ENCODE results near the gene SUFU.

SUFU gene

GRCh38 chr10:102586858-102587257 lies 83.1 kb downstream of the SUFU start:
- in situ Hi-C loops (cut with HindIII; ENCODE audit: low sequenced_read_pairs): no loop called here

GRCh38 chr10:102588875-102589274 lies 85.1 kb downstream of the SUFU start:
- in situ Hi-C loops (cut with HindIII; ENCODE audit: low sequenced_read_pairs): no loop called here

- in situ Hi-C loops (cut with HindIII; ENCODE audit: low sequenced_read_pairs): no loop called here
Observed at GRCh38 chr10:102593074-102593803, 89.5 kb downstream of the SUFU start.

- in situ Hi-C loops (cut with HindIII; ENCODE audit: low sequenced_read_pairs): no loop called here
Observed at GRCh38 chr10:102593804-102594079, 90.0 kb downstream of the SUFU start.

GRCh38 chr10:102595293-102595692 lies 91.5 kb downstream of the SUFU start:
- in situ Hi-C loops (cut with HindIII; ENCODE audit: low sequenced_read_pairs): loop anchor here (5.0 kb wide), 1 partner anchor 88 kb away; no protein-coding TSS in a partner anchor

GRCh38 chr10:102595897-102596296 lies 92.1 kb downstream of the SUFU start:
- in situ Hi-C loops (cut with HindIII; ENCODE audit: low sequenced_read_pairs): loop anchor here (5.0 kb wide), 1 partner anchor 89 kb away; no protein-coding TSS in a partner anchor

- in situ Hi-C loops (cut with HindIII; ENCODE audit: low sequenced_read_pairs): loop anchor here (5.0 kb wide), 1 partner anchor 89 kb away; no protein-coding TSS in a partner anchor
Observed at GRCh38 chr10:102596506-102596971, 92.8 kb downstream of the SUFU start.

GRCh38 chr10:102597131-102597991 lies 93.6 kb downstream of the SUFU start:
- in situ Hi-C loops (cut with HindIII; ENCODE audit: low sequenced_read_pairs): loop anchor here (5.0 kb wide), 1 partner anchor 90 kb away; no protein-coding TSS in a partner anchor

GRCh38 chr10:102598243-102598642 lies 94.5 kb downstream of the SUFU start:
- in situ Hi-C loops (cut with HindIII; ENCODE audit: low sequenced_read_pairs): loop anchor here (5.0 kb wide), 1 partner anchor 91 kb away; no protein-coding TSS in a partner anchor

- in situ Hi-C loops (cut with HindIII; ENCODE audit: low sequenced_read_pairs): loop anchor here (5.0 kb wide), 1 partner anchor 92 kb away; no protein-coding TSS in a partner anchor
Observed at GRCh38 chr10:102599565-102600327, 96.0 kb downstream of the SUFU start.

- in situ Hi-C loops (cut with HindIII; ENCODE audit: low sequenced_read_pairs): no loop called here
Observed at GRCh38 chr10:102600816-102601215, 97.0 kb downstream of the SUFU start.

GRCh38 chr10:102601639-102602038 lies 97.9 kb downstream of the SUFU start:
- in situ Hi-C loops (cut with HindIII; ENCODE audit: low sequenced_read_pairs): no loop called here

- in situ Hi-C loops (cut with HindIII; ENCODE audit: low sequenced_read_pairs): no loop called here
Observed at GRCh38 chr10:102602272-102603045, 98.7 kb downstream of the SUFU start.

GRCh38 chr10:102603946-102604345 lies 100.2 kb downstream of the SUFU start:
- in situ Hi-C loops (cut with HindIII; ENCODE audit: low sequenced_read_pairs): no loop called here

GRCh38 chr10:102604439-102604841 lies 100.7 kb downstream of the SUFU start:
- in situ Hi-C loops (cut with HindIII; ENCODE audit: low sequenced_read_pairs): no loop called here

- in situ Hi-C loops (cut with HindIII; ENCODE audit: low sequenced_read_pairs): no loop called here
Observed at GRCh38 chr10:102605712-102606111, 101.9 kb downstream of the SUFU start.

- in situ Hi-C loops (cut with HindIII; ENCODE audit: low sequenced_read_pairs): no loop called here
Observed at GRCh38 chr10:102608487-102608886, 104.7 kb downstream of the SUFU start.

- in situ Hi-C loops (cut with HindIII; ENCODE audit: low sequenced_read_pairs): no loop called here
Observed at GRCh38 chr10:102610441-102610887, 106.7 kb downstream of the SUFU start.

- in situ Hi-C loops (cut with HindIII; ENCODE audit: low sequenced_read_pairs): no loop called here
Observed at GRCh38 chr10:102611514-102612087, 107.8 kb downstream of the SUFU start.

- in situ Hi-C loops (cut with HindIII; ENCODE audit: low sequenced_read_pairs): no loop called here
Observed at GRCh38 chr10:102612964-102613275, 109.1 kb downstream of the SUFU start.
